HG03342 (cell line): ENCODE data around the gene TRA2B.
"Not testable (repeated sequence)": the region's sequence is repeated elsewhere in the genome, so short reads cannot be mapped to it uniquely, and the experiment has no call there.

Experiments used
- ATAC-seq: cut with Tn5 transposase; IDR thresholded peaks from one replicate; pipeline ENCODE4 v1.9.1; 2021; ENCODE audit warnings: mild to moderate bottlenecking, moderate library complexity; ENCODE audit not compliant: unreplicated experiment

The TRA2B gene

GRCh38 chr3:185929192-185930151, 8.3 kb downstream of the TRA2B start:
- ATAC-seq: no peak

GRCh38 chr3:185928496-185928895, 9.3 kb downstream of the TRA2B start:
- no peak for ATAC-seq

- ATAC-seq: no peak
These were observed 10.2 kb downstream of the TRA2B start for GRCh38 chr3:185927501-185928200.

GRCh38 chr3:185926445-185926844, 11.4 kb downstream of the TRA2B start:
- ATAC-seq: no peak

- ATAC-seq: no peak
These were observed 12.5 kb downstream of the TRA2B start for GRCh38 chr3:185925353-185925752.

- no peak for ATAC-seq
These were observed 13.4 kb downstream of the TRA2B start for GRCh38 chr3:185924375-185924774.

- no peak for ATAC-seq
These were observed 17.6 kb downstream of the TRA2B start for GRCh38 chr3:185920184-185920583.

- no peak for ATAC-seq
These were observed 21.6 kb downstream of the TRA2B start for GRCh38 chr3:185916042-185916833.

- no peak for ATAC-seq
These were observed 22.2 kb downstream of the TRA2B start for GRCh38 chr3:185915642-185916041.

- no peak for ATAC-seq
These were observed 22.7 kb downstream of the TRA2B start for GRCh38 chr3:185914911-185915629.

GRCh38 chr3:185912929-185913901, 24.6 kb downstream of the TRA2B start:
- ATAC-seq: no peak

GRCh38 chr3:185912512-185912911, 25.3 kb downstream of the TRA2B start:
- no peak for ATAC-seq

- ATAC-seq: not testable (repeated sequence)
These were observed 26.8 kb downstream of the TRA2B start for GRCh38 chr3:185911076-185911448.

GRCh38 chr3:185910322-185911075, 27.3 kb downstream of the TRA2B start:
- not testable (repeated sequence) for ATAC-seq

- ATAC-seq: not testable (repeated sequence)
These were observed 27.9 kb downstream of the TRA2B start for GRCh38 chr3:185909913-185910312.

GRCh38 chr3:185900228-185900627, 37.6 kb downstream of the TRA2B start:
- no peak for ATAC-seq

GRCh38 chr3:185896636-185897035, 41.2 kb downstream of the TRA2B start:
- no peak for ATAC-seq

- ATAC-seq: no peak
These were observed 50.7 kb downstream of the TRA2B start for GRCh38 chr3:185887066-185887465.

- ATAC-seq: no peak
These were observed 53.2 kb downstream of the TRA2B start for GRCh38 chr3:185884641-185885040.
